Pancreas (tissue), 10 donors: Measurements from ENCODE around the gene FOSL1. TPM values are rescaled to one million over a fixed set of nuclear protein-coding genes. Genes with fewer than 3 reads are reported as not detected.
A peak's percentile ranks its signal among the peaks of the same experiment; 100 is the strongest.

Experiments
- ATAC-seq, 4 donors: fragments of 200-7000 bp; cut with Tn5 transposase; one replicate each; pipeline versions ENCODE4 v1.8.0 to v1.9.1; 2020; ENCODE audit warnings: mild to moderate bottlenecking in 4 of 4, moderate library complexity in 4 of 4
- DNase-seq, 6 donors: peaks; one replicate each; pipeline ENCODE4 v3.0.0-alpha.2; 2020
- FAIRE-seq: peaks from 2 replicates; lab custom pipeline; 2012; peaks lifted over from hg19 to GRCh38; lab: Jason Lieb, UNC
- H3K27ac ChIP-seq, 4 donors: fragments of 200-600 bp; sonication (generic); 1 replicate in 3 of 4; 2 replicates in 1 of 4; pipeline versions ENCODE4 v1.5.0 to v1.8.0; 2020
- H3K27me3 ChIP-seq, 4 donors: fragments of 200-600 bp; one replicate each; pipeline ENCODE4 v1.8.0; 2021
- H3K36me3 ChIP-seq, 3 donors: fragments of 200-600 bp; sonication (generic) in 1 of 3; one replicate each; pipeline versions ENCODE4 v1.5.0 to v1.8.0; 2020 to 2021
- H3K4me1 ChIP-seq, 3 donors: fragments of 200-600 bp; one replicate each; pipeline ENCODE4 v1.8.0; 2021
- H3K4me3 ChIP-seq, 4 donors: fragments of 200-600 bp; sonication (generic) in 2 of 4; one replicate each; pipeline versions ENCODE4 v1.5.0 to v1.8.0; 2020 to 2021
- H3K9me3 ChIP-seq, 4 donors: fragments of 200-600 bp; one replicate each; pipeline ENCODE4 v1.8.0; 2021
- CTCF ChIP-seq, 4 donors: fragments of 200-600 bp; sonication (generic) in 3 of 4; IDR thresholded peaks; one replicate each; pipeline versions ENCODE4 v1.5.0 to v1.8.0; 2021; ENCODE audit warnings: antibody characterized with exemption in 4 of 4
- WGBS, 2 donors: extraction: QIAGEN DNeasy Blood & Tissue Kit; methylation state at CpG; one replicate each; pipeline ENCODE4 v1.1.7; 2013; 5-methylcytosine and 5-hydroxymethylcytosine counted together
- intact Hi-C, 3 donors: fragments of 100-400 bp; cut with DNase I; formaldehyde crosslinking; loops; one replicate each; pipeline versions ENCODE4 v1.11.1 to v1.14.2; 2022
- polyA plus RNA-seq, 2 donors: library from polyadenylated mRNA; stranded (reverse); fragments of 200-250 nt; gene quantifications; one replicate each; pipeline ENCODE4 v1.2.3, GENCODE V29; 2013
- total RNA-seq, 6 donors: library from RNA; stranded (reverse); fragmentation: NEBNext Ultra II Directional in 4 of 6; extraction: Animal tissue kit (Norgen Biotek cat#: 25700) in 4 of 6; gene quantifications; one replicate each; pipeline versions ENCODE4 v1.2.1 to v1.2.4, GENCODE V29; 2021 to 2023
- donor health status: healthy with polysubstance abuse.
- donor health status: DM: no; HTN: no; CAD: no; lungs with moderate emphysema.
- donor health status: DM: no; HTN: no; CAD: no.
- donor health status: control.
- donor health status: control.
- donor health status: Bipolar disorder and iron deficiency.
- donor health status: DM: yes; HTN: yes; CAD: no.
- donor health status: DM: no; HTN: no; CAD: no.
- donor health status: DM: no; HTN: no; CAD: no.
- donor health status: DM: yes; HTN: yes; CAD: no.

Gene FOSL1
- total and polyA plus RNA-seq, 8 donors: 0.19 to 4.3 (median 0.69) TPM

GRCh38 chr11:65921033-65921555 is 20.9 kb upstream of the FOSL1 start:
- Histone ChIP-seq H3K9me3 (no peaks in the 10 kb centered on the region), H3K27me3 (no peaks in the 10 kb centered on the region), H3K27ac (no peak overlapping the region), H3K4me1 (peaks cover 0 to 20% (median 12%) of the 10 kb centered on the region in 3 donors), H3K36me3 (no peaks in the 10 kb centered on the region), H3K4me3 (no peak overlapping the region)
- intact Hi-C loops: no loop called here
- ATAC-seq (no peak), DNase-seq (peak in 1 of 6 donors; percentile 50), FAIRE-seq (no peak)
- TF ChIP-seq CTCF (IDR thresholded peaks at IDR 0.05): no peak
- 85 to 92% methylated on average over 12 of the region's 12 CpGs for WGBS, 2 donors

- Histone ChIP-seq H3K27ac (no peak overlapping the region), H3K4me1 (peaks cover 0 to 25% (median 12%) of the 10 kb centered on the region in 3 donors), H3K36me3 (no peaks in the 10 kb centered on the region), H3K4me3 (peak overlapping the region; percentile 89 to 98 (median 96)), H3K9me3 (no peaks in the 10 kb centered on the region), H3K27me3 (no peaks in the 10 kb centered on the region)
- peak in 4 of 6 donors; percentile 37 to 81 (median 50) for DNase-seq
- intact Hi-C loops: no loop called here
- no peak for FAIRE-seq
- TF ChIP-seq CTCF (IDR thresholded peaks at IDR 0.05): no peak
- no peak for ATAC-seq
- WGBS, 2 donors: 50 to 59% methylated on average over 15 of the region's 15 CpGs
Observed at GRCh38 chr11:65920372-65920802, 20.2 kb upstream of the FOSL1 start.

- no peaks in the 10 kb centered on the region for H3K27me3 ChIP-seq
- no peaks in the 10 kb centered on the region for H3K9me3 ChIP-seq
- peak overlapping the region; percentile 89 to 98 (median 96) for H3K4me3 ChIP-seq
- peak in 4 of 6 donors; percentile 57 to 88 (median 70) for DNase-seq
- no peak for FAIRE-seq
- H3K4me1 ChIP-seq: peaks cover 0 to 25% (median 12%) of the 10 kb centered on the region in 3 donors
- intact Hi-C loops: no loop called here
- whole genome bisulfite sequencing, 2 donors: 0 to 1% methylated on average over 55 to 60 of the region's 60 CpGs
- no peak for TF ChIP-seq CTCF (IDR thresholded peaks at IDR 0.05)
- H3K27ac ChIP-seq: peak overlapping the region; percentile 57 to 73 (median 66)
- no peaks in the 10 kb centered on the region for H3K36me3 ChIP-seq
- peak; percentile 22 to 48 (median 35) for ATAC-seq
Observed at GRCh38 chr11:65919573-65920371, 19.6 kb upstream of the FOSL1 start.

DNA sequence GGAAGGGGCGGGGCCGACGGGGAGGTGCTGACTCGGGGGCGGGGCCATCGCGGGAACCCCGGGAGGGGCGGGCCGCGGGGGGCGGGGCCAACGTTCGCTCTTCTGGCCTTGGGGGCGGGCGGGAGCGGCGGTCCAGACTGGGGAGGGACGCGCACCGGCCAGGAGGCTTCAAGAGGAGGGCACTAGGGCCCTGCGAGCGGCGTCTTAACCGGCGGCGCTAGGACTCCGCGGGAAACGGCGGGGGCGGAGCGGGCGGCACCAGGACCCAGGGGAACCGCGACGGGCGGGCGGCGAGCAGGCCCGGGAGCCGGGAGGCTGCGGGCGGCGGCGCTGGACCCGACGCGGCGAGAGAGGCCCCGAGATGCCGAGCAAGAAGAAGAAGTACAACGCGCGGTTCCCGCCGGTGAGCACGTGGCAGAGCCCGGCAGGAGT is 19.0 kb upstream of the FOSL1 start, which contains the start of gene DRAP1:
TSS of gene DRAP1 (plus strand) at position 286 of the 432 bp plus-strand sequence. CDS start at position 362, 76 bp downstream.
- DNase-seq: peak; percentile 99 to 100 (median 100)
- TF ChIP-seq CTCF (IDR thresholded peaks at IDR 0.05): no peak
- Histone ChIP-seq H3K36me3 (no peaks in the 10 kb centered on the region), H3K27ac (peak within 1 kb of the TSS; percentile 63 to 85 (median 82)), H3K4me3 (peak within 1 kb of the TSS; percentile 95 to 98 (median 97)), H3K4me1 (peaks cover 0 to 25% (median 12%) of the 10 kb centered on the region in 3 donors), H3K27me3 (no peaks in the 10 kb centered on the region), H3K9me3 (no peaks in the 10 kb centered on the region)
- intact Hi-C loops: no loop called here
- ATAC-seq: peak; percentile 91 to 95 (median 93)
- FAIRE-seq: no peak
- WGBS, 2 donors: 0 to 1% methylated on average over 36 to 59 of the region's 59 CpGs
